GM13977 (cell line): ENCODE data around the gene ATP8A2.

Source experiments
- DNase-seq: peaks from one replicate; pipeline ENCODE4 v3.0.0; 2012; ENCODE audit warnings: low spot score
- CTCF ChIP-seq: IDR thresholded peaks from 2 replicates; pipeline ENCODE4 v1.5.1; 2012; ENCODE audit warnings: mild to moderate bottlenecking, control low read depth; ENCODE audit not compliant: insufficient read depth; ENCODE audit errors: extremely low read depth, missing control alignments
- in situ Hi-C: fragments of 300-500 bp; cut with MboI; formaldehyde crosslinking; loops from one replicate; pipeline ENCODE4 v1.12.0; 2022; ENCODE audit warnings: low sequenced_read_pairs, low pct_unique_long_range_greater_than_20kb, mixed read lengths, inconsistent platforms; ENCODE audit not compliant: unreplicated experiment

The ATP8A2 gene

GRCh38 chr13:25575562-25575961 is 203.8 kb downstream of the ATP8A2 start:
- no peak for DNase-seq
- in situ Hi-C loops = loop anchor here (10.0 kb wide), 1 partner anchor 489 kb away; no protein-coding TSS in a partner anchor
- TF ChIP-seq CTCF = no peak

- in situ Hi-C loops = loop anchor here (10.0 kb wide), 1 partner anchor 486 kb away; no protein-coding TSS in a partner anchor
- no peak for DNase-seq
- TF ChIP-seq CTCF = no peak
These were observed 206.8 kb downstream of the ATP8A2 start for GRCh38 chr13:25578526-25578925.

- TF ChIP-seq CTCF = no peak
- no peak for DNase-seq
- in situ Hi-C loops = loop anchor here (10.0 kb wide), 1 partner anchor 486 kb away; no protein-coding TSS in a partner anchor
These were observed 207.4 kb downstream of the ATP8A2 start for GRCh38 chr13:25579221-25579620.

- no peak for DNase-seq
- in situ Hi-C loops = no loop called here
- no peak for TF ChIP-seq CTCF
These were observed 209.6 kb downstream of the ATP8A2 start for GRCh38 chr13:25581351-25581750.

GRCh38 chr13:25584087-25584486 is 212.3 kb downstream of the ATP8A2 start:
- no peak for DNase-seq
- TF ChIP-seq CTCF = no peak
- in situ Hi-C loops = no loop called here

- TF ChIP-seq CTCF = no peak
- DNase-seq = no peak
- in situ Hi-C loops = no loop called here
These were observed 213.2 kb downstream of the ATP8A2 start for GRCh38 chr13:25585000-25585399.
